ENCODE results near the gene SBF2.

DNA sequence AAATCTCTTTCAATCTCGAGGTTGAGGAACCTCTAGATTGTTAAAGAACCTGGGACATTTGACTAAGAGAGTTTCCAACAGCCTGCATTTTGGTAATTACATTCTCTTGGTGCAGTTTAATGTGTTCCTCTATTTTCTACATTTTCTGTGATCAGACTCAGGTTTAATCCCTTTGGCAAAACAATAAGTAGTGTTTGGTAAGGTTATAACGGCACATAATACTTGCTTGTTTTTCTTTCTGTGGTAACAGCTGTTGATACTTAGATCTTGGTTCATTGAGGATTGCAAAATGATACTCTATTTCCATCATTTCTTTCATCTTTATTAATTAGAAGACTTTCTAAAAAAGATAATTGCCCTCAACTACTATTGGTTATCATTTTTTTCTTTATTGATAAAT, 271.3 kb downstream of the SBF2 start:
- no peak for TF ChIP-seq TAF1 (IDR thresholded peaks at IDR 0.05; ENCODE audit: low read depth)
- TF ChIP-seq, protein P1, sequence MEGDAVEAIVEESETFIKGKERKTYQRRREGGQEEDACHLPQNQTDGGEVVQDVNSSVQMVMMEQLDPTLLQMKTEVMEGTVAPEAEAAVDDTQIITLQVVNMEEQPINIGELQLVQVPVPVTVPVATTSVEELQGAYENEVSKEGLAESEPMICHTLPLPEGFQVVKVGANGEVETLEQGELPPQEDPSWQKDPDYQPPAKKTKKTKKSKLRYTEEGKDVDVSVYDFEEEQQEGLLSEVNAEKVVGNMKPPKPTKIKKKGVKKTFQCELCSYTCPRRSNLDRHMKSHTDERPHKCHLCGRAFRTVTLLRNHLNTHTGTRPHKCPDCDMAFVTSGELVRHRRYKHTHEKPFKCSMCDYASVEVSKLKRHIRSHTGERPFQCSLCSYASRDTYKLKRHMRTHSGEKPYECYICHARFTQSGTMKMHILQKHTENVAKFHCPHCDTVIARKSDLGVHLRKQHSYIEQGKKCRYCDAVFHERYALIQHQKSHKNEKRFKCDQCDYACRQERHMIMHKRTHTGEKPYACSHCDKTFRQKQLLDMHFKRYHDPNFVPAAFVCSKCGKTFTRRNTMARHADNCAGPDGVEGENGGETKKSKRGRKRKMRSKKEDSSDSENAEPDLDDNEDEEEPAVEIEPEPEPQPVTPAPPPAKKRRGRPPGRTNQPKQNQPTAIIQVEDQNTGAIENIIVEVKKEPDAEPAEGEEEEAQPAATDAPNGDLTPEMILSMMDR (IDR thresholded peaks at IDR 0.05; ENCODE audit: poor library complexity, severe bottlenecking): no peak
- no peak for TF ChIP-seq EZH2 (IDR thresholded peaks at IDR 0.05; ENCODE audit: borderline replicate concordance, insufficient read depth, low read length, poor library complexity, severe bottlenecking)
- no peak for TF ChIP-seq SMC3 (conservative IDR thresholded peaks at IDR 0.05; ENCODE audit: poor library complexity)
- TF ChIP-seq RAD21 (conservative IDR thresholded peaks at IDR 0.05): no peak
- TF ChIP-seq EP300 (conservative IDR thresholded peaks at IDR 0.05; ENCODE audit: poor library complexity, severe bottlenecking): no peak
- TF ChIP-seq POLR2AphosphoS5 (IDR thresholded peaks at IDR 0.05): no peak
- TF ChIP-seq, protein P2, sequence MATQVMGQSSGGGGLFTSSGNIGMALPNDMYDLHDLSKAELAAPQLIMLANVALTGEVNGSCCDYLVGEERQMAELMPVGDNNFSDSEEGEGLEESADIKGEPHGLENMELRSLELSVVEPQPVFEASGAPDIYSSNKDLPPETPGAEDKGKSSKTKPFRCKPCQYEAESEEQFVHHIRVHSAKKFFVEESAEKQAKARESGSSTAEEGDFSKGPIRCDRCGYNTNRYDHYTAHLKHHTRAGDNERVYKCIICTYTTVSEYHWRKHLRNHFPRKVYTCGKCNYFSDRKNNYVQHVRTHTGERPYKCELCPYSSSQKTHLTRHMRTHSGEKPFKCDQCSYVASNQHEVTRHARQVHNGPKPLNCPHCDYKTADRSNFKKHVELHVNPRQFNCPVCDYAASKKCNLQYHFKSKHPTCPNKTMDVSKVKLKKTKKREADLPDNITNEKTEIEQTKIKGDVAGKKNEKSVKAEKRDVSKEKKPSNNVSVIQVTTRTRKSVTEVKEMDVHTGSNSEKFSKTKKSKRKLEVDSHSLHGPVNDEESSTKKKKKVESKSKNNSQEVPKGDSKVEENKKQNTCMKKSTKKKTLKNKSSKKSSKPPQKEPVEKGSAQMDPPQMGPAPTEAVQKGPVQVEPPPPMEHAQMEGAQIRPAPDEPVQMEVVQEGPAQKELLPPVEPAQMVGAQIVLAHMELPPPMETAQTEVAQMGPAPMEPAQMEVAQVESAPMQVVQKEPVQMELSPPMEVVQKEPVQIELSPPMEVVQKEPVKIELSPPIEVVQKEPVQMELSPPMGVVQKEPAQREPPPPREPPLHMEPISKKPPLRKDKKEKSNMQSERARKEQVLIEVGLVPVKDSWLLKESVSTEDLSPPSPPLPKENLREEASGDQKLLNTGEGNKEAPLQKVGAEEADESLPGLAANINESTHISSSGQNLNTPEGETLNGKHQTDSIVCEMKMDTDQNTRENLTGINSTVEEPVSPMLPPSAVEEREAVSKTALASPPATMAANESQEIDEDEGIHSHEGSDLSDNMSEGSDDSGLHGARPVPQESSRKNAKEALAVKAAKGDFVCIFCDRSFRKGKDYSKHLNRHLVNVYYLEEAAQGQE (IDR thresholded peaks at IDR 0.05; ENCODE audit: borderline replicate concordance): no peak
- no peak for TF ChIP-seq MXI1 (conservative IDR thresholded peaks at IDR 0.05; ENCODE audit: poor library complexity, severe bottlenecking)
